Measurements from ENCODE around the gene SINHCAF. TPM values are rescaled to one million over a fixed set of nuclear protein-coding genes. Genes with fewer than 3 reads are reported as not detected.

Gene SINHCAF
- total RNA-seq, 4 donors from 2014 or later: 24.0 to 111 (median 55.2) TPM

DNA sequence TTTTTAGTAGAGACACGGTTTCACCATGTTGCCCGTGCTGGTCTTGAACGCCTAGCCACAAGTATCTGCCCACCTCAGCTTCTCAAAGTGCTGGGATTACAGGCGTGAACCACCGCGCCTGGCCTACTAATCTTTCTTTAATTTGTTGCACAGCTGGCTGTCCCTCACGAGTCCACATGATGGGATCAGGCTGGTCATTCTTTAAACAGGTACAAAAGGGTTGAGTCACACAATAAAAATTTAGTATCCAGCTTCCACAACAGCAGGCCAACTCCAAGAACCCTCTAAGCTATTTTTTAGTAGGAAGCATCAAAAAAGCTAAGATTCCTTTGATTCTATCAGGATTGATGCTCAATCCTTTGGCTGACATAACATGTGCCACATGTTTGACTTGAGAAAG, 17.8 kb downstream of the SINHCAF start:
- no peak overlapping the region for H3K27ac ChIP-seq
- WGBS, 2 donors: 93 to 95% methylated on average over 7 of the region's 7 CpGs

GRCh38 chr12:31306866-31307265, 19.1 kb downstream of the SINHCAF start:
- Histone ChIP-seq H3K9me3 (no peaks in the 10 kb centered on the region), H3K27me3 (no peaks in the 10 kb centered on the region), H3K4me3 (replicated peaks in 1 of 3) (no peak overlapping the region), H3K4me1 (no peaks in the 10 kb centered on the region), H3K27ac (no peak overlapping the region), H3K36me3 (no peaks in the 10 kb centered on the region)
- TF ChIP-seq, protein P1, sequence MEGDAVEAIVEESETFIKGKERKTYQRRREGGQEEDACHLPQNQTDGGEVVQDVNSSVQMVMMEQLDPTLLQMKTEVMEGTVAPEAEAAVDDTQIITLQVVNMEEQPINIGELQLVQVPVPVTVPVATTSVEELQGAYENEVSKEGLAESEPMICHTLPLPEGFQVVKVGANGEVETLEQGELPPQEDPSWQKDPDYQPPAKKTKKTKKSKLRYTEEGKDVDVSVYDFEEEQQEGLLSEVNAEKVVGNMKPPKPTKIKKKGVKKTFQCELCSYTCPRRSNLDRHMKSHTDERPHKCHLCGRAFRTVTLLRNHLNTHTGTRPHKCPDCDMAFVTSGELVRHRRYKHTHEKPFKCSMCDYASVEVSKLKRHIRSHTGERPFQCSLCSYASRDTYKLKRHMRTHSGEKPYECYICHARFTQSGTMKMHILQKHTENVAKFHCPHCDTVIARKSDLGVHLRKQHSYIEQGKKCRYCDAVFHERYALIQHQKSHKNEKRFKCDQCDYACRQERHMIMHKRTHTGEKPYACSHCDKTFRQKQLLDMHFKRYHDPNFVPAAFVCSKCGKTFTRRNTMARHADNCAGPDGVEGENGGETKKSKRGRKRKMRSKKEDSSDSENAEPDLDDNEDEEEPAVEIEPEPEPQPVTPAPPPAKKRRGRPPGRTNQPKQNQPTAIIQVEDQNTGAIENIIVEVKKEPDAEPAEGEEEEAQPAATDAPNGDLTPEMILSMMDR (IDR thresholded peaks at IDR 0.05): no peak
- no peak for TF ChIP-seq POLR2A (IDR thresholded peaks at IDR 0.05)
- intact Hi-C loops (cut with DNase I): no loop called here
- no peak for DNase-seq
- 60 to 65% methylated on average over 1 of the region's 1 CpG for WGBS, 2 donors

More for the DNA sequence above, 17.8 kb downstream of the SINHCAF start:
- intact Hi-C loops (cut with DNase I): no loop called here
- TF ChIP-seq, protein P1 (IDR thresholded peaks at IDR 0.05): no peak
- TF ChIP-seq POLR2A (IDR thresholded peaks at IDR 0.05): no peak
- Histone ChIP-seq H3K27me3 (no peaks in the 10 kb centered on the region), H3K4me3 (replicated peaks in 1 of 3) (no peak overlapping the region), H3K36me3 (no peaks in the 10 kb centered on the region), H3K4me1 (no peaks in the 10 kb centered on the region), H3K9me3 (no peaks in the 10 kb centered on the region)
- DNase-seq: no peak

- H3K27ac ChIP-seq: no peak overlapping the region
- no peak overlapping the region for H3K4me3 ChIP-seq (replicated peaks in 1 of 3)
- H3K36me3 ChIP-seq: no peaks in the 10 kb centered on the region
- TF ChIP-seq, protein P1 (IDR thresholded peaks at IDR 0.05): no peak
- no peak for TF ChIP-seq POLR2A (IDR thresholded peaks at IDR 0.05)
- intact Hi-C loops (cut with DNase I): no loop called here
- no peaks in the 10 kb centered on the region for H3K9me3 ChIP-seq
- 96 to 97% methylated on average over 5 of the region's 5 CpGs for WGBS, 2 donors
- no peaks in the 10 kb centered on the region for H3K4me1 ChIP-seq
- DNase-seq: no peak
- no peaks in the 10 kb centered on the region for H3K27me3 ChIP-seq
Measured at GRCh38 chr12:31303466-31303865, 22.5 kb downstream of the SINHCAF start.

DNA sequence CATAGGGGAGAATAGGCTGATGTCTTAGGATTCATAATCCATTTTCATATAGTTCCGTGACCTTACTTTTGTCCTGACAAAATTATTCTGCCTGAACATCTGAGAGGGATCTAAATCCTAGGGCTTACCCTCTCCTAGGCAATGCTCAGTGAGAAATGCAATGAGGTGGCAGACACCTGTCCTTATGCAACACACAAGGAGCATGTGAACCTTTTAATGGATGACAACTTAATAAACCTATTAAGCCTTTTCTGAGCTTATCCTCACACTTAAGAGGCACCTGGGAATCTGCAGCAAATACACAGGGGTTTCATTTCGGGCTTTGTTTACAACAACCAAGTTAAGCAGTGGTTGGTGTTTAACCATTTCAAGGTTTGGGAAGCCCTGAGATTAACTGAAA, 24.6 kb downstream of the SINHCAF start:
- intact Hi-C loops (cut with DNase I): no loop called here
- WGBS, 2 donors: 89 to 92% methylated on average over 2 of the region's 2 CpGs

GRCh38 chr12:31300783-31301182, 25.2 kb downstream of the SINHCAF start:
- intact Hi-C loops (cut with DNase I): no loop called here
- WGBS, 2 donors: 87 to 97% methylated on average over 3 of the region's 3 CpGs
- no peak for DNase-seq
- Histone ChIP-seq H3K36me3 (no peaks in the 10 kb centered on the region), H3K4me3 (replicated peaks in 1 of 3) (no peak overlapping the region), H3K4me1 (no peaks in the 10 kb centered on the region), H3K9me3 (no peaks in the 10 kb centered on the region), H3K27ac (no peak overlapping the region), H3K27me3 (no peaks in the 10 kb centered on the region)
- TF ChIP-seq POLR2A (IDR thresholded peaks at IDR 0.05): no peak
- TF ChIP-seq, protein P1 (IDR thresholded peaks at IDR 0.05): no peak

More for the DNA sequence above, 24.6 kb downstream of the SINHCAF start:
- H3K4me1 ChIP-seq: no peaks in the 10 kb centered on the region
- no peaks in the 10 kb centered on the region for H3K9me3 ChIP-seq
- no peaks in the 10 kb centered on the region for H3K27me3 ChIP-seq
- no peak for DNase-seq
- H3K4me3 ChIP-seq (replicated peaks in 1 of 3): no peak overlapping the region
- H3K27ac ChIP-seq: no peak overlapping the region
- TF ChIP-seq POLR2A (IDR thresholded peaks at IDR 0.05): no peak
- TF ChIP-seq, protein P1 (IDR thresholded peaks at IDR 0.05): no peak
- H3K36me3 ChIP-seq: no peaks in the 10 kb centered on the region
